Neural cell (in vitro differentiated cells): Measurements from ENCODE around the gene SLC4A9. TPM values are rescaled to one million over a fixed set of nuclear protein-coding genes. Genes with fewer than 3 reads are reported as not detected.
"Not testable (repeated sequence)": the region's sequence is repeated elsewhere in the genome, so short reads cannot be mapped to it uniquely, and the experiment has no call there.

Source experiments
- H2AFZ ChIP-seq: fragments of 200-600, 300-800 bp; sonication (generic), shearing (Covaris generic); 2 replicates; pipeline ENCODE4 v1.6.0; 2014; ENCODE audit warnings: low read depth, mild to moderate bottlenecking, antibody characterized with exemption, low read length, moderate library complexity
- H3F3A ChIP-seq: fragments of 200-600 bp; shearing (Covaris generic); 2 replicates; pipeline ENCODE4 v1.6.1; 2016; ENCODE audit warnings: mild to moderate bottlenecking, moderate library complexity, mixed read lengths, antibody characterized with exemption, low read length; ENCODE audit not compliant: insufficient read depth, poor library complexity, severe bottlenecking
- H3K27ac ChIP-seq: fragments of 200-600, 300-800 bp; sonication (generic), shearing (Covaris generic); 2 replicates; pipeline ENCODE4 v1.5.1; 2014; ENCODE audit warnings: mild to moderate bottlenecking, low read length, moderate library complexity
- H3K27me3 ChIP-seq: fragments of 300-800, 200-600 bp; sonication (generic), shearing (Covaris generic); 2 replicates; pipeline ENCODE4 v1.6.0; 2014; ENCODE audit warnings: mild to moderate bottlenecking, low read depth, low read length, moderate library complexity; ENCODE audit not compliant: insufficient read depth
- H3K36me3 ChIP-seq: fragments of 300-800, 200-600 bp; sonication (generic), shearing (Covaris generic); 2 replicates; pipeline ENCODE4 v1.5.1; 2014; ENCODE audit warnings: mild to moderate bottlenecking, antibody characterized with exemption, low read length, moderate library complexity; ENCODE audit not compliant: insufficient read depth
- H3K4me2 ChIP-seq: fragments of 300-800, 200-600 bp; sonication (generic), shearing (Covaris generic); 2 replicates; pipeline ENCODE4 v1.6.0; 2014; ENCODE audit warnings: mild to moderate bottlenecking, low read length
- H3K4me3 ChIP-seq: fragments of 300-800, 200-600 bp; sonication (generic), shearing (Covaris generic); 2 replicates; pipeline ENCODE4 v1.5.1; 2014; ENCODE audit warnings: mild to moderate bottlenecking, low read length, moderate library complexity
- H3K79me2 ChIP-seq: fragments of 200-600 bp; shearing (Covaris generic); replicated peaks from 2 replicates; pipeline ENCODE4 v1.6.0; 2014; ENCODE audit warnings: mild to moderate bottlenecking, low read length, moderate library complexity; ENCODE audit not compliant: insufficient read depth
- H3K9ac ChIP-seq: fragments of 300-800, 200-600 bp; sonication (generic), shearing (Covaris generic); 2 replicates; pipeline ENCODE4 v1.6.1; 2016; ENCODE audit warnings: mild to moderate bottlenecking, low read length, mixed read lengths
- H3K9me2 ChIP-seq: fragments of 200-600 bp; shearing (Covaris generic); 2 replicates; pipeline ENCODE4 v1.6.1; 2016; ENCODE audit warnings: mild to moderate bottlenecking, low read length, mixed read lengths; ENCODE audit not compliant: insufficient read depth
- H3K9me3 ChIP-seq: fragments of 200-600, 300-800 bp; sonication (generic), shearing (Covaris generic); 2 replicates; pipeline ENCODE4 v1.6.1; 2016; ENCODE audit warnings: mild to moderate bottlenecking, mixed run types, low read length, moderate library complexity, mixed read lengths
- H4K20me1 ChIP-seq: fragments of 200-600 bp; shearing (Covaris generic); 2 replicates; pipeline ENCODE4 v1.6.1; 2016; ENCODE audit warnings: mild to moderate bottlenecking, mixed run types; ENCODE audit not compliant: insufficient read depth
- EP300 ChIP-seq: fragments of 450-650 bp; conservative IDR thresholded peaks from 2 replicates; pipeline ENCODE4 v1.6.1; 2014; ENCODE audit warnings: antibody characterized with exemption, mild to moderate bottlenecking, moderate library complexity; ENCODE audit not compliant: poor library complexity, severe bottlenecking
- EZH2 ChIP-seq: fragments of 200-600, 300-800 bp; shearing (Covaris generic), sonication (generic); IDR thresholded peaks from 2 replicates; pipeline ENCODE4 v1.6.1; 2014; ENCODE audit warnings: antibody characterized with exemption, low read length, borderline replicate concordance, mild to moderate bottlenecking; ENCODE audit not compliant: insufficient read depth, poor library complexity, severe bottlenecking
- MXI1 ChIP-seq: fragments of 450-650 bp; conservative IDR thresholded peaks from 2 replicates; pipeline ENCODE4 v1.6.1; 2014; ENCODE audit warnings: antibody characterized with exemption, mild to moderate bottlenecking; ENCODE audit not compliant: poor library complexity, severe bottlenecking
- POLR2AphosphoS5 ChIP-seq: IDR thresholded peaks from 2 replicates; pipeline ENCODE4 v1.6.1; 2012
- RAD21 ChIP-seq: fragments of 450-650 bp; conservative IDR thresholded peaks from 2 replicates; pipeline ENCODE4 v1.6.1; 2014; ENCODE audit warnings: antibody characterized with exemption, mild to moderate bottlenecking, moderate library complexity
- REST ChIP-seq: IDR thresholded peaks from 2 replicates; pipeline ENCODE4 v1.6.1; 2012; ENCODE audit warnings: borderline replicate concordance
- SMC3 ChIP-seq: fragments of 450-650 bp; conservative IDR thresholded peaks from 2 replicates; pipeline ENCODE4 v1.6.1; 2014; ENCODE audit warnings: antibody characterized with exemption, mild to moderate bottlenecking, moderate library complexity; ENCODE audit not compliant: poor library complexity
- TAF1 ChIP-seq: IDR thresholded peaks from 2 replicates; pipeline ENCODE4 v1.6.1; 2012; ENCODE audit warnings: low read depth
- polyA plus RNA-seq: library from polyadenylated mRNA; depleted of rRNA; stranded (reverse); fragments of >200 nt; gene quantifications from 2 replicates; pipeline ENCODE4 v1.2.3, GENCODE V29; 2014
- TF ChIP-seq, protein P1 (sequence below): fragments of 450-650 bp; IDR thresholded peaks from 2 replicates; pipeline ENCODE4 v1.5.1; 2014; ENCODE audit warnings: antibody characterized with exemption, mild to moderate bottlenecking, moderate library complexity; ENCODE audit not compliant: poor library complexity, severe bottlenecking

Gene SLC4A9
- polyA plus RNA-seq, 1 donor from 2014 or later: not detected

DNA sequence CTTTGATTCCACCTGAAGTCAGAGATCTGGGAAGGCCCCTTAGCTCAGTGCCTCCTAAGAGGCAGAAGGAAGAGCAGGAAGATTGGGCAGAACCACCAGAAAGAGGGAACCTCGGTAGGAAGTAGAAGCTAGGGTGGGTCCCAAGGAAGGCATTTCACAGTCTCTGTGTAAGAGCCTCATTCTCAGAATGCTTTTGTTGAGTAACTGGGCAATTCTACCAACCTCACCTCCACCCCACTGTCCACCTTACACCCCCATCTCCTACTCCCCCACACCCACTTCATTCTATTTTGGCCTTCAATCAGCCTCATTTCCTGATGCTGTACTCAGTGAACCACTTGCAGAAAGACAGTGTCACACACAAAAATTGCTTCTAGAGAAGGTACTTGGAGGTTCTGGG, 17.1 kb upstream of the SLC4A9 start:
- Histone ChIP-seq H2AFZ (no peak overlapping the region), H3K9me3 (no peaks in the 10 kb centered on the region), H3K79me2 (no peaks in the 10 kb centered on the region), H3F3A (no peaks in the 10 kb centered on the region), H3K27ac (no peak overlapping the region), H3K4me3 (no peak overlapping the region), H3K9ac (no peak overlapping the region), H4K20me1 (no peaks in the 10 kb centered on the region), H3K4me2 (no peak overlapping the region), H3K27me3 (no peaks in the 10 kb centered on the region), H3K9me2 (no peaks in the 10 kb centered on the region), H3K36me3 (no peaks in the 10 kb centered on the region)
- TF ChIP-seq, protein P1, sequence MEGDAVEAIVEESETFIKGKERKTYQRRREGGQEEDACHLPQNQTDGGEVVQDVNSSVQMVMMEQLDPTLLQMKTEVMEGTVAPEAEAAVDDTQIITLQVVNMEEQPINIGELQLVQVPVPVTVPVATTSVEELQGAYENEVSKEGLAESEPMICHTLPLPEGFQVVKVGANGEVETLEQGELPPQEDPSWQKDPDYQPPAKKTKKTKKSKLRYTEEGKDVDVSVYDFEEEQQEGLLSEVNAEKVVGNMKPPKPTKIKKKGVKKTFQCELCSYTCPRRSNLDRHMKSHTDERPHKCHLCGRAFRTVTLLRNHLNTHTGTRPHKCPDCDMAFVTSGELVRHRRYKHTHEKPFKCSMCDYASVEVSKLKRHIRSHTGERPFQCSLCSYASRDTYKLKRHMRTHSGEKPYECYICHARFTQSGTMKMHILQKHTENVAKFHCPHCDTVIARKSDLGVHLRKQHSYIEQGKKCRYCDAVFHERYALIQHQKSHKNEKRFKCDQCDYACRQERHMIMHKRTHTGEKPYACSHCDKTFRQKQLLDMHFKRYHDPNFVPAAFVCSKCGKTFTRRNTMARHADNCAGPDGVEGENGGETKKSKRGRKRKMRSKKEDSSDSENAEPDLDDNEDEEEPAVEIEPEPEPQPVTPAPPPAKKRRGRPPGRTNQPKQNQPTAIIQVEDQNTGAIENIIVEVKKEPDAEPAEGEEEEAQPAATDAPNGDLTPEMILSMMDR: no peak
- TF ChIP-seq EP300 (no peak), TAF1 (no peak), REST (no peak), POLR2AphosphoS5 (no peak), EZH2 (no peak), RAD21 (no peak), MXI1 (no peak), SMC3 (no peak)

DNA sequence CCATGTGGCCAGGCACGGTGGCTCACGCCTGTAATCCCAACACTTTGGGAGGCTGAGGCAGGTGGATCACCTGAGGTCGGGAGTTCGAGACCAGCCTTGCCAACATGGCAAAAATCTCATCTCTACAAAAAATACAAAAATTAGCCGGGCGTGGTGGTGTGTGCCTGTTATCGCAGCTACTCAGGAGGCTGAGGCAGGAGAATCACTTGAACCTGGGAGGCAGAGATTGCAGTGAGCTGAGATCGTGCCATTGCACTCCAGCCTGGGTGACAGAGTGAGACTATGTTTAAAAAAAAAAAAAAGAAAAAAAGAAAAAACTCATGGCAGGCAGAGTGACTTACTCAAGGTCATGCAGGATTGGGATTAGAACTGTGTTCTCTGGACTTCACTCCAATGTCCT, 16.1 kb upstream of the SLC4A9 start:
- H3K36me3 ChIP-seq, H2AFZ ChIP-seq, H3K27ac ChIP-seq, H3K4me3 ChIP-seq, H3K27me3 ChIP-seq, H3K9me3 ChIP-seq, H3K9me2 ChIP-seq, H3K9ac ChIP-seq, H3F3A ChIP-seq, H4K20me1 ChIP-seq, H3K79me2 ChIP-seq, H3K4me2 ChIP-seq: not testable (repeated sequence)
